CD4-positive, alpha-beta T cell treated with Interferon gamma for 1 hour (primary cell): ENCODE results near the gene TPRN.
A peak's percentile ranks its signal among the peaks of the same experiment; 100 is the strongest.

Source experiments
- DNase-seq: peaks from one replicate; pipeline ENCODE4 v3.0.0-alpha.2; 2020

Gene TPRN

GRCh38 chr9:137224830-137225694 lies 24.5 kb upstream of the TPRN start, which contains the start of gene CYSRT1:
TSS of gene CYSRT1 (plus strand) at chr9:137225174. CDS start at chr9:137225622, 448 bp downstream.
- no peak for DNase-seq

GRCh38 chr9:137223078-137223970 lies 22.8 kb upstream of the TPRN start:
- peak; percentile 99 for DNase-seq

DNA sequence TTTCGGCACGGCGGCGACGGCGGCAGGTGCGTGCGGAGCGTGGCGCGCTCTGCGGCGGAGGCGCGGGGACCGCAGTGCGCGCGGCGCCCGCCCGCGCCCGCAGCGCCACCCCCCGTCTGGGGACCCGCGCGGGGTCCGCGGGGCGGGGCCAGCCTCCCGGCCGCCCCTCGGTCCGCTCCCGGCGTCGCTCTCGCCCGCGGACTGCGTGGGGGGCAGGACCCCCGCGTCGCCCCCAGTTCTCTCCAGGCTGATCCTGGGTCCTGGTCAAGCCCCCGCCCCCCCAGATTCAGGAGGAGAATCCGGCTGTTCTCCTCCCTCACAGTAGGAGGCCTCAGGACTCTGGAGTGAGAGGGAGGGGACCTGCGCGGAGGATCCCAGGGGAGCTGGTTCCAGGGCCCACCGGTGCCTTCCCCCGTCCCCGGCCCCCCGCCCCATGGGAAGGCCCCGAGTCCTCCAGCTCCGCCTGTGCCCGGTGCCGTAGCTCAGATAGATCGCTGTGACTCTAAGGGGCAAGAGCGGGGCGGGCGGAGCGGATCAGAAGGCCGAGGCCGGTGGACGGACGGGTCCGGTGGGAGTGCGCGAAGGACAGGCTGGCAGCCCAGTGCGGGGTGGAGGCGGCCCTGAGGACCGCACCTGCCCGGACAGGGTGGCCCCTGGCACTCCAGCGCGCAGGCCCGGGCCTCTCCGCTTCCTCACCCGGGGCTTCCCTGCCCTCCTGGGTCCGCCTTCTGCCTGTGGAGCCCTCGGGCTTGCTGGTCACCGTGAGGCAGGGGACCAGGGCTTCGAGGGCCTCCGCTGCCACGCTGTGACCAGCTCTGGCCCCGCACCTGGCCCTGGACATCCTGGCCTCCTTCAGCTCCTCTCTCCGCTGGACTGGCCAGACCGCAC lies 21.9 kb upstream of the TPRN start, which contains the start of gene RNF208:
Gene RNF208 (minus strand): TSS at position 51 of the 888 bp plus-strand sequence. CDS start 1,028 bp downstream, outside the sequence.
- no peak for DNase-seq

DNA sequence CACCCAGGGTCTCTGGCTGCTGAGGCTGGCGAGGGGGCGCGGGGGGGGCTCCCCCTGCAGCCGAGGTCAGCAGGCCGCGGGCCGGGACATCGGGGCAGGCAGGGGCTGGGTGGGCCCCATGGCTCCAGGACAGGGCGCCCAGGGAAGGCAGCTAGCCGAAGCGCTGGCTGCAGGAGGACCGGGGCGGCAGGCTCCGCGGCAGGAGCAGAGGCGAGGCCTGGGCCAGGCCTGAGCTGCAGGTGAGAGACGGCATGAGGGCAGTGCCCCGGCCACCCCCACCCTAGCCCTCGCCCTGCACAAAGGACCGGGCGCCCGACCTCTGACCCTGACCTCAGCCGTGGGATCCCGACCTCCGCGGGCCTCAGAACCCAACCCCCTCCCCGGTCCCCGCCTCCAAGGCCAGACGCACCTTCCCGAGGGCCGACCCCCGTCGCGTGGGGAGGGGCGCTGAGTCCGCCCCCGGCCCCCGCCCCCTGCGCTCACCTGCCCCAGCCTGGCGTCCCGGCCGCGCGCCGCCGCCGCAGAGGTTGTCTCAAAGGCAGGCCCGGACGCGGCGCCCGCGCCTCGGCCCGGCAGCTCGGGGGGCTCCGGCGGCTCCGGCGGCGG lies 21.1 kb upstream of the TPRN start:
- DNase-seq = no peak

DNA sequence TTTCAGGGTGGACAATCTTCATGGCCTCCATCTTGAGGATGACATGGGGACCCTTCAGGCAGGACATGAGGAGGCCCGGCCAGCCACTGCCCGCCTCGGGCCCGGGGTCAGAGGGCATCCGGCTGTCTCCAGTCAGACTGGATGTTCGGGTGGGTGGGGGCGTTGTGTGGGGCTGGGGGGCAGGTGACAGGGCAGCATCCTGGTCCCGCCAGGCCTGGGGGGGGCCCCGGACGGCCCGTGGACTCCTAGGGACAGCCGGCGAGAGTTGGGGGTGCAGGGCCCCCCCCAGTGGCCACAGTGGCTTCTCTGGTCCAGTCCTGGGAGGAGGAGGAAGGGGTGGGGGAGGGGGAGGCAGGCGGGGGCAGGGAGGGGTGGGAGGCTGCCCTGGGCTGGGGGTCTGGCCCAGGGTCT lies 20.6 kb upstream of the TPRN start:
- no peak for DNase-seq

- no peak for DNase-seq
Measured at GRCh38 chr9:137220317-137221094, 20.0 kb upstream of the TPRN start.

DNA sequence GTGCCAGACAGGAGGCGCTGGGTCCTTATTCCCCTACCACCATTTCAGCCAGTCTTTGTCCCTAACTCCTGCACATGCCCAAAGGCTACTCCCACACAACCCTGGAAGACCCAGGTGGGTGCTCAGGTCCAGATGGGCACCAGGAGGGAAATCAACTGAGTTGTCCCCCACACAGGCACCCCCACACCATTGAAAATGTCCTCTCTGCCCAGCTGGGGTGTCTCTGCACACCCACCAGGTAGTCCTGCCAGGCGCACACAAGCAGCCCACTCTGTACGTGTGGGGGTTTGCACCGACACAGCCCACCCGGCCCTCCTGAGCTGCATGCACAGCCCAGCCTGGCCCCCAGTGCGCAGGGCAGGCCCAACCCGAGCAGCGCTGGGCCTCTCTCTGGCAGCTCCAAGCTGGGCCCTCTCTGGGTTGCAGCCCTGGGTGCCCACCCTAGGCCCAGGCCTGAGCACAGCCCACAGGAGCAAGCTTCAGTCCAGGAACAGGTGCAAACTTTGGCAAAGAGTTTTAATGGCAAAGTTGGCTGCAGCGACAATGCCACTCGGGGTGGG lies 19.3 kb upstream of the TPRN start:
- DNase-seq = no peak

DNA sequence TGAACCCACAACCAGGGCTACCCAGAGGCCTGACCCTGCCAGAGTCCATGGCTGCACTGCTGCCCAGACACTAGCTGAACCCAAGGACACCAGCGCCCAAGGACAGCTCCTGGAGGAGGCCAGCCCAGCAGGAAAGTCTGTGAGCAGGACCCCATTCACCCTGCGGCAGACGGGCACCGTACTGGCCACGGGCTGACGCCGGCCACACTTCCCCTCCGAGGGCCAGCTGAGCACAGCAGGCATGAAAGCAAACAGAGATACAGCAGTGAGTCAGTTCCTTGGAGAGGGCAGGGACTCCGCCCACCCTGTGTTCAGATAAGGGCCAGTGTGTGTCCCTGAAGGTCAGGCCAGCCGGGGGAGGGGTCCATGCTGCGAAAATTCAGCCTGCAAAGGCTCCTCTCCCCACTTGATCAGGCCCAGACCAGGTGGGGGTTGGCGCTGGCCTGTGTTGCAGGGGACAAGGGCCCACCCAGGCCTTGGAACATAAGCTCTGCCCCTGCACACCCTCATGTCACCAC lies 18.3 kb upstream of the TPRN start:
- no peak for DNase-seq

- no peak for DNase-seq
Measured at GRCh38 chr9:137218212-137218753, 17.7 kb upstream of the TPRN start.

GRCh38 chr9:137217276-137218211 lies 17.0 kb upstream of the TPRN start:
- DNase-seq = no peak

- no peak for DNase-seq
Measured at GRCh38 chr9:137216188-137216965, 15.8 kb upstream of the TPRN start.

DNA sequence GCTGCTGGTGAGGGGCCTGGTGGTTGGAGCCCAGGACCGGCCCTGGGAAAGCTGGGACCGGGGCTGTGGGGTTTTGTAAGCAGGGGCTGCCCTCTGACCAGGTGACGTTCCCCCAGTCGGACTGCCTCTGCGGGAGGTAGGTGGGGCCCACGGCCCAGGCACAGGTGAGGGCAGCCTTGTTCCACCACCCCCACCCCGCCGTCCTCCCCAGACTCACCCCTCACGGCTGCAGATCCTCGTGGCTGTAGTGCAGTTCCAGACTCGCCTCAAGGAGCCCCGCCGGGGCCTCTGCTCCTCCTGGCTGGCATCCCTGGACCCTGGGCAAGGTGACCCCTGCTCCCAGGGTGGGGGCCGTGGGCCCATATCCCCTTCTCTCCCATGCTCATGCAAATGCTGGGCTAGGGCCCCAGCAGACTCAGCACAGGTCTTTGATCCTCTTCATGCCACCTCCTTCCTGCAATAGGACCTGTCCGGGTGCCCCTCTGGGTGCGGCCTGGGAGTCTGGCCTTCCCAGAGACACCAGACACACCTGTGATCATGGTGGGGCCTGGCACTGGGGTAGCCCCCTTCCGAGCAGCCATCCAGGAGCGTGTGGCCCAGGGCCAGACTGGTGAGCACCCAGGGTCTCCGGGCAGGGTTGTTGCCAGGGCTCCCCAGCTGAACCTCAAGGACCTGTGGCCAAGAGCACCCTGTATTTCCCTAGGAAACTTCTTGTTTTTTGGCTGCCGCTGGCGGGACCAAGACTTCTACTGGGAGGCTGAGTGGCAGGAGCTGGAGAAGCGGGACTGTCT lies 14.8 kb upstream of the TPRN start:
- DNase-seq = no peak

- no peak for DNase-seq
Measured at GRCh38 chr9:137214620-137215019, 14.1 kb upstream of the TPRN start.

- no peak for DNase-seq
Measured at GRCh38 chr9:137213160-137214060, 12.9 kb upstream of the TPRN start.

GRCh38 chr9:137212520-137212919 lies 12.0 kb upstream of the TPRN start:
- DNase-seq = no peak

- DNase-seq = no peak
Measured at GRCh38 chr9:137211532-137211931, 11.0 kb upstream of the TPRN start.
